WTC11 (cell line): ENCODE results near the gene ZXDC. TPM values are rescaled to one million over a fixed set of nuclear protein-coding genes. Genes with fewer than 3 reads are reported as not detected.
A peak's percentile ranks its signal among the peaks of the same experiment; 100 is the strongest.

ENCODE experiments used
- ATAC-seq: fragments of 200-7000 bp; cut with Tn5 transposase; 2 replicates; pipeline ENCODE4 v1.10.0; 2021; ENCODE audit warnings: mild to moderate bottlenecking, moderate library complexity
- CTCF ChIA-PET: fragments of 300-600 bp; sonication (Branson Sonifier 250); formaldehyde crosslinking; loops from one replicate; lab custom pipeline; 2021; ENCODE audit warnings: antibody characterized with exemption; lab: Charles Lee
- POLR2A ChIA-PET: fragments of 350-600 bp; sonication (Branson Sonifier 250); formaldehyde crosslinking; loops from one replicate; lab custom pipeline; 2021; ENCODE audit warnings: antibody characterized with exemption; lab: Charles Lee
- DNase-seq: peaks from one replicate; pipeline ENCODE4 v3.0.0; 2021; ENCODE audit warnings: low spot score
- H3K27ac Mint-ChIP-seq: 2 replicates; pipeline ENCODE4 v1.8.0; 2021; ENCODE audit warnings: mixed read lengths
- H3K27me3 Mint-ChIP-seq: 2 replicates; pipeline ENCODE4 v1.8.0; 2021; ENCODE audit warnings: low read depth, mild to moderate bottlenecking, moderate library complexity, mixed read lengths
- H3K36me3 Mint-ChIP-seq: 2 replicates; pipeline ENCODE4 v1.8.0; 2021; ENCODE audit warnings: mixed read lengths
- H3K4me1 Mint-ChIP-seq: 2 replicates; pipeline ENCODE4 v1.8.0; 2022; ENCODE audit warnings: mixed read lengths
- H3K4me3 Mint-ChIP-seq: 2 replicates; pipeline ENCODE4 v1.8.0; 2021; ENCODE audit warnings: mild to moderate bottlenecking, moderate library complexity, mixed read lengths
- H3K9me3 Mint-ChIP-seq: 2 replicates; pipeline ENCODE4 v1.8.0; 2021; ENCODE audit warnings: mixed read lengths
- ARID4B ChIP-seq: sonication (generic); formaldehyde crosslinking; IDR thresholded peaks from 2 replicates; pipeline ENCODE4 v1.8.0; 2023; ENCODE audit warnings: missing genetic modification reagents, mild to moderate bottlenecking, borderline replicate concordance
- ATF3 ChIP-seq: sonication (generic); formaldehyde crosslinking; conservative IDR thresholded peaks from 2 replicates; pipeline ENCODE4 v1.8.1; 2022; ENCODE audit warnings: mild to moderate bottlenecking, missing genetic modification reagents
- CREB1 ChIP-seq: sonication (generic); formaldehyde crosslinking; IDR thresholded peaks from 2 replicates; pipeline ENCODE4 v1.8.0; 2023; ENCODE audit warnings: mild to moderate bottlenecking, missing genetic modification reagents
- E2F4 ChIP-seq: sonication (generic); formaldehyde crosslinking; IDR thresholded peaks from 2 replicates; pipeline ENCODE4 v1.8.1; 2022; ENCODE audit warnings: low read depth, mild to moderate bottlenecking, moderate library complexity, missing genetic modification reagents, borderline replicate concordance
- EMX1 ChIP-seq: fragments of 250-450 bp; sonication (Bioruptor Pico); IDR thresholded peaks from 2 replicates; pipeline ENCODE4 v1.8.0; 2021; ENCODE audit warnings: mild to moderate bottlenecking
- ETV6 ChIP-seq: sonication (generic); formaldehyde crosslinking; IDR thresholded peaks from 2 replicates; pipeline ENCODE4 v1.8.1; 2022; ENCODE audit warnings: mild to moderate bottlenecking, missing genetic modification reagents
- FOXK1 ChIP-seq: sonication (generic); formaldehyde crosslinking; IDR thresholded peaks from 2 replicates; pipeline ENCODE4 v1.8.0; 2022; ENCODE audit warnings: mild to moderate bottlenecking, moderate library complexity, missing genetic modification reagents
- FOXP1 ChIP-seq: sonication (generic); formaldehyde crosslinking; IDR thresholded peaks from 2 replicates; pipeline ENCODE4 v1.8.0; 2022; ENCODE audit warnings: missing genetic modification reagents, mild to moderate bottlenecking, moderate library complexity, borderline replicate concordance
- IRF1 ChIP-seq: sonication (generic); formaldehyde crosslinking; IDR thresholded peaks from 2 replicates; pipeline ENCODE4 v1.8.0; 2023; ENCODE audit warnings: missing genetic modification reagents
- IRF2 ChIP-seq: sonication (generic); formaldehyde crosslinking; IDR thresholded peaks from 2 replicates; pipeline ENCODE4 v1.8.0; 2022; ENCODE audit warnings: low read depth, missing genetic modification reagents, borderline replicate concordance
- MAX ChIP-seq: sonication (generic); formaldehyde crosslinking; IDR thresholded peaks from 2 replicates; pipeline ENCODE4 v1.8.0; 2022; ENCODE audit warnings: mild to moderate bottlenecking, missing genetic modification reagents
- MLX ChIP-seq: sonication (generic); formaldehyde crosslinking; IDR thresholded peaks from 2 replicates; pipeline ENCODE4 v1.8.1; 2023; ENCODE audit warnings: mild to moderate bottlenecking, missing genetic modification reagents, moderate library complexity
- NFE2L1 ChIP-seq: sonication (generic); formaldehyde crosslinking; IDR thresholded peaks from 2 replicates; pipeline ENCODE4 v1.8.1; 2023; ENCODE audit warnings: missing genetic modification reagents
- TP53 ChIP-seq: sonication (generic); formaldehyde crosslinking; IDR thresholded peaks from 2 replicates; pipeline ENCODE4 v1.8.1; 2023; ENCODE audit warnings: mild to moderate bottlenecking, missing genetic modification reagents
- ZNF263 ChIP-seq: sonication (generic); formaldehyde crosslinking; IDR thresholded peaks from 2 replicates; pipeline ENCODE4 v1.8.1; 2022; ENCODE audit warnings: low read depth, mild to moderate bottlenecking, moderate library complexity, missing genetic modification reagents
- ZNF281 ChIP-seq: sonication (generic); formaldehyde crosslinking; IDR thresholded peaks from 2 replicates; pipeline ENCODE4 v1.8.0; 2023; ENCODE audit warnings: mild to moderate bottlenecking, missing genetic modification reagents
- total RNA-seq: library from RNA; stranded (reverse); gene quantifications from 3 replicates; pipeline ENCODE4 v1.2.3, GENCODE V29; 2021

ZXDC gene
- total RNA-seq, 1 experiment from 2014 or later: 34.7 TPM

- H3K9me3 Mint-ChIP-seq: no peaks in the 10 kb centered on the region
Observed at GRCh38 chr3:126461450-126462070, 14.1 kb downstream of the ZXDC start.

GRCh38 chr3:126460381-126460780 lies 15.3 kb downstream of the ZXDC start:
- no peak overlapping the region for H3K27ac Mint-ChIP-seq
- peaks cover 73% of the 10 kb centered on the region for H3K36me3 Mint-ChIP-seq
- DNase-seq (no peak), ATAC-seq (no peak)
- CTCF ChIA-PET: no interaction called here
- H3K4me1 Mint-ChIP-seq: no peaks in the 10 kb centered on the region
- POLR2A ChIA-PET: no interaction called here
- no peak for TF ChIP-seq E2F4 (CRISPR knock-in tag)
- TF ChIP-seq ATF3 (CRISPR knock-in tag): no peak
- no peak for TF ChIP-seq NFE2L1 (CRISPR knock-in tag)
- no peak for TF ChIP-seq ARID4B (CRISPR knock-in tag)
- TF ChIP-seq FOXK1 (CRISPR knock-in tag): no peak
- TF ChIP-seq EMX1 (CRISPR knock-in tag): no peak
- TF ChIP-seq ZNF281 (CRISPR knock-in tag): no peak
- no peak overlapping the region for H3K4me3 Mint-ChIP-seq
- no peaks in the 10 kb centered on the region for H3K27me3 Mint-ChIP-seq
- no peaks in the 10 kb centered on the region for H3K9me3 Mint-ChIP-seq

More at GRCh38 chr3:126461450-126462070, 14.1 kb downstream of the ZXDC start:
- no peak for TF ChIP-seq FOXP1 (CRISPR knock-in tag)
- no peak for TF ChIP-seq ETV6
- no peak for TF ChIP-seq IRF1
- no peak for TF ChIP-seq TP53
- no peak for TF ChIP-seq CREB1
- TF ChIP-seq MLX: no peak
- TF ChIP-seq ZNF263 (CRISPR knock-in tag): no peak
- TF ChIP-seq IRF2 (CRISPR knock-in tag): no peak
- no peak for TF ChIP-seq MAX (CRISPR knock-in tag)
- ChIA-PET CTCF (no interaction called here), POLR2A (no interaction called here)
- no peaks in the 10 kb centered on the region for H3K4me1 Mint-ChIP-seq
- H3K27me3 Mint-ChIP-seq: no peaks in the 10 kb centered on the region
- no peak for ATAC-seq
- H3K36me3 Mint-ChIP-seq: peaks cover 81% of the 10 kb centered on the region
- no peak overlapping the region for H3K4me3 Mint-ChIP-seq
- peak; percentile 4 for DNase-seq
- no peak overlapping the region for H3K27ac Mint-ChIP-seq
